Measurements from ENCODE around the gene GCGR. TPM values are rescaled to one million over a fixed set of nuclear protein-coding genes. Genes with fewer than 3 reads are reported as not detected.

GCGR gene
- total RNA-seq, 4 donors from 2014 or later: 0.52 to 3.8 (median 1.3) TPM

DNA sequence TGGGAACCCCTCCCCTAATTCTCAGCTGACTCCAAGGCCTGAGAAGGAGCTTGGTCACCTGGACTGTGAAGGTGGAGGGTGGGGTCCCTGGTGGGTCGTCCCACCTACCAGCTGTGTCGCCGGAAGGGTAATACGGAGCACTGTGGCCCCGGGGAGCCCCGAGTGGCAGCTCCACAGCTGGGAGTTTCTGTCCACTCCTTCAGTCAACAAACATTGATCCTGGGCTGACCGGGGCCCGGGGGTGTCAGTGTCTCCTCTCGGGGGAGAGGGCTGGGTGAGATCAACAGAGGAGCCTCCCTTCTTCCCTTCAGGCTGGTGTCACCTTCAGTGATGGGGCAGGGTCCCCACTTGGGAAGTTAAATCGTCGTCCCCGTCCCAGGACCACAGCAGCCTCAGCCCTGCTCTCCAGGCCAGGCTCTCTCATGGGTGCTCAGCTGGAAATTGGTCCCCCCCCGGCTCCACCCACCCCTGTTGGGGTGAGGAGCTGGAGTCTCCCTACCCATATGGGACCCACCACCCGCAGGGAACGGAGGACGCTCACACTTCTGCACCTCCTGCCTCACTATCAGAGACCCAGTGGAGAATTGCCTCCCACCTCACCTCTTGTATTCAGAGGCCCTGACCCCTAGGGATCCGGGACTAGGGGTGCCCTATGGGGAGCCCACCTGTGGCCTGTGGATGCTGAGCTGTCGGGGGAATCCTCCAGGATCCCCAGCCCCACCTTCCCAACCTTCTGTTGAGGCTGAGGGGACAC, 1.9 kb downstream of the GCGR start:
- no peak for DNase-seq (ENCODE audit: low spot score in 2 of 2)
- no peak overlapping the region for H3K4me3 ChIP-seq
- no peaks in the 10 kb centered on the region for H3K36me3 ChIP-seq
- WGBS: 57% methylated on average over 2 of the region's 18 CpGs
- TF ChIP-seq EP300 (IDR thresholded peaks at IDR 0.05) (no peak), POLR2AphosphoS5 (IDR thresholded peaks at IDR 0.05) (no peak), POLR2A (IDR thresholded peaks at IDR 0.05) (no peak)
- TF ChIP-seq, protein P1, sequence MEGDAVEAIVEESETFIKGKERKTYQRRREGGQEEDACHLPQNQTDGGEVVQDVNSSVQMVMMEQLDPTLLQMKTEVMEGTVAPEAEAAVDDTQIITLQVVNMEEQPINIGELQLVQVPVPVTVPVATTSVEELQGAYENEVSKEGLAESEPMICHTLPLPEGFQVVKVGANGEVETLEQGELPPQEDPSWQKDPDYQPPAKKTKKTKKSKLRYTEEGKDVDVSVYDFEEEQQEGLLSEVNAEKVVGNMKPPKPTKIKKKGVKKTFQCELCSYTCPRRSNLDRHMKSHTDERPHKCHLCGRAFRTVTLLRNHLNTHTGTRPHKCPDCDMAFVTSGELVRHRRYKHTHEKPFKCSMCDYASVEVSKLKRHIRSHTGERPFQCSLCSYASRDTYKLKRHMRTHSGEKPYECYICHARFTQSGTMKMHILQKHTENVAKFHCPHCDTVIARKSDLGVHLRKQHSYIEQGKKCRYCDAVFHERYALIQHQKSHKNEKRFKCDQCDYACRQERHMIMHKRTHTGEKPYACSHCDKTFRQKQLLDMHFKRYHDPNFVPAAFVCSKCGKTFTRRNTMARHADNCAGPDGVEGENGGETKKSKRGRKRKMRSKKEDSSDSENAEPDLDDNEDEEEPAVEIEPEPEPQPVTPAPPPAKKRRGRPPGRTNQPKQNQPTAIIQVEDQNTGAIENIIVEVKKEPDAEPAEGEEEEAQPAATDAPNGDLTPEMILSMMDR (IDR thresholded peaks at IDR 0.05): no peak
- H3K4me1 ChIP-seq: peaks cover 21% of the 10 kb centered on the region
- H3K27me3 ChIP-seq: peaks cover 99% of the 10 kb centered on the region
- H3K27ac ChIP-seq: no peak overlapping the region
- no peaks in the 10 kb centered on the region for H3K9me3 ChIP-seq

DNA sequence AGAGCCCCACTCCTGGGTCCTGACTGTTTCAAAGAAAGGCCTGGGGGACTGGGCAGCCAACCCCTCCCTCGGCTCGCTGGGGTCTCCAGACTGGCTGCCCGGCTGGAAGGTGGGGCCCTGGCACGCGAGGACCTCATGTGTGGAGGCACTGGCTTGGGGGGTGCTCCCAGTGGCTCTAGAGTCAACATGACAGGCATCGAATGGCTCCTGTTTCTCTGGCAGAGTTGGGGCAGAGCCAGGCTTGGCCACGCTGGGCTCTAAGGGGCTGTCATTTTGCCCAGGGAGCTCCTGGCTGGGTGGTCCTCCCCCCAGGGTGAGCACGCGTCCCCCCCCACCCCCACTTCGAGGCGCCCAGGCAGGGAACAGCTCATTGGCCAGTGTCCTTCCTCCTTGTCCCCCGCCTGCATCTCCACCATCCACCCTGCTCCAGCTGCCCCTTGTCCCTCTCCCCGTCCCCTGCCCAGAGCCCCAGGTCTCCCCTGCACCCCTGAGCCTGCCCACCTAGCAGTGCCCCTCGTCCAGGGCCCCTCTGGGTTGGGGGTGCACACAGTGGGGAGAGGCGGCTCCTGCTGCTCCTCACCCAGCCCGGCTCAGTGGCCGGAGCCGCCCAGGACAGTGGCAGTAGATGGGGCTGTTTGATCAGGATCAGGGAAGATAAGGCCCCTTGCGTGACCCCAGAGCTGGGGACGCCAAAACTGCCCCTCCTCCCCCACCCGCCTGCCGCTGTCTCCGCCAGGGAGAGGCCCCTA, 2.7 kb downstream of the GCGR start:
- Histone ChIP-seq H3K4me3 (no peak overlapping the region), H3K4me1 (peaks cover 21% of the 10 kb centered on the region), H3K27me3 (peaks cover 99% of the 10 kb centered on the region), H3K27ac (no peak overlapping the region), H3K9me3 (no peaks in the 10 kb centered on the region), H3K36me3 (no peaks in the 10 kb centered on the region)
- 25% methylated on average over 11 of the region's 23 CpGs for WGBS
- no peak for DNase-seq (ENCODE audit: low spot score in 2 of 2)
- TF ChIP-seq POLR2AphosphoS5 (IDR thresholded peaks at IDR 0.05): no peak
- no peak for TF ChIP-seq EP300 (IDR thresholded peaks at IDR 0.05)
- TF ChIP-seq POLR2A (IDR thresholded peaks at IDR 0.05): no peak
- TF ChIP-seq, protein P1 (IDR thresholded peaks at IDR 0.05): no peak

DNA sequence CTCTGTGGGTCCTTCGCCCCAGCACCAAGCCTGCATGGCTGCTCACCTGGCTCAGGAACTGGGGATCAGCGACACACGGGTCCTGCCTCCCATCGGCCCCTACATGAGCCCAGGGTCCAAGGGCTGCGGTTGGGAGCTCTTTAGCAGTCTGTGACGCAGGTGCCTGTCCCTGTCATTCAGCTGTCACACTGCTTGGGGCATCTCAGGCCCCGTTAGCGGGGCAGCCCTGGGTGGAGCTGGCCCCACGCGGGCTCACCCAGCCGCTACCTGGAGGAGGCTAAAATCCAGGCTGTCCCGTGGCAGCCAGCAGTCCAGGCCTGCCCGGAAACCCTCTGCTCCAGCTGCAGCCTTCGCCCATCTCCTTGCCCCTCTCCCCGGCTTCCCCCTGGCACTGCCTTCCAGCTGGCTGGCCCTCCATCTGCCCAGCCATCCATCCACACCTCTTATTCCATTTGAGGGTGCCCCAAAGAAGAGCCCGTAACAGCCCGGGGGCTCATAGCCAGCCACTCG, 3.3 kb downstream of the GCGR start:
- peaks cover 21% of the 10 kb centered on the region for H3K4me1 ChIP-seq
- WGBS: 48% methylated on average over 7 of the region's 18 CpGs
- TF ChIP-seq POLR2A (IDR thresholded peaks at IDR 0.05): no peak
- TF ChIP-seq, protein P1 (IDR thresholded peaks at IDR 0.05): no peak
- no peak for TF ChIP-seq EP300 (IDR thresholded peaks at IDR 0.05)
- TF ChIP-seq POLR2AphosphoS5 (IDR thresholded peaks at IDR 0.05): no peak
- H3K27ac ChIP-seq: no peak overlapping the region
- no peak overlapping the region for H3K4me3 ChIP-seq
- H3K36me3 ChIP-seq: no peaks in the 10 kb centered on the region
- H3K27me3 ChIP-seq: peaks cover 99% of the 10 kb centered on the region
- no peak for DNase-seq (ENCODE audit: low spot score in 2 of 2)
- no peaks in the 10 kb centered on the region for H3K9me3 ChIP-seq

DNA sequence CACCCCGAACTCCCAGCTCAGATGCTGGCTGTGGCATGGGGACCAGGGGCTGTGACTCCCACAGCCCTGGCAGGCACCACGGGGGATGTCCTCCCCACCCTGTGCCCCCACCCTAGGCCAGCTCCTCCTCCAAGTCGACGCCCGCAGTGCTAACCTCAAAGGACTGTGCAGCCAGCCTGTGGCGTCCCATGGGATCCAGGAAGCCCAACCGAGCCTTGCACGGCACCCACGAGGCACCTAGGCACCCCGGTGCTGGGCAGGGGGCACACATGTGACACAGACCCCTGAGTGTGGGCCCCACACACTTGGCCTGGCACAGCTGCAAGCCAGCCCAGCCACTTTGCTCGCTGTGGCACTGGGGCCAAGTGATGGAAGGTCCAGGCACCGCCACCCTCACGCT, 3.9 kb downstream of the GCGR start:
- no CpG with 5 or more reads among the region's 13 CpGs for WGBS
- no peak for TF ChIP-seq EP300 (IDR thresholded peaks at IDR 0.05)
- TF ChIP-seq, protein P1 (IDR thresholded peaks at IDR 0.05): no peak
- no peaks in the 10 kb centered on the region for H3K36me3 ChIP-seq

More for the DNA sequence above, 3.9 kb downstream of the GCGR start:
- Histone ChIP-seq H3K4me1 (peaks cover 21% of the 10 kb centered on the region), H3K9me3 (no peaks in the 10 kb centered on the region), H3K4me3 (no peak overlapping the region), H3K27ac (no peak overlapping the region), H3K27me3 (peaks cover 98% of the 10 kb centered on the region)
- no peak for DNase-seq (ENCODE audit: low spot score in 2 of 2)
